KOPT-K1 (cell line): Measurements from ENCODE around the gene EDEM3.

Source experiments
- H3K27ac ChIP-seq: fragments of 200-600 bp; sonication (generic); 2 replicates; pipeline ENCODE4 v1.5.1; 2016; ENCODE audit warnings: antibody characterized with exemption, mild to moderate bottlenecking, low read depth, low read length; ENCODE audit not compliant: poor library complexity, severe bottlenecking
- H3K36me3 ChIP-seq: fragments of 200-600 bp; sonication (generic); 2 replicates; pipeline ENCODE4 v1.5.1; 2017; ENCODE audit warnings: antibody characterized with exemption, mild to moderate bottlenecking, low read length, moderate library complexity; ENCODE audit not compliant: insufficient read depth
- H3K9me3 ChIP-seq: fragments of 200-600 bp; sonication (generic); 2 replicates; pipeline ENCODE4 v1.5.1; 2017; ENCODE audit warnings: antibody characterized with exemption, low read length, mild to moderate bottlenecking; ENCODE audit not compliant: insufficient read depth, poor library complexity, severe bottlenecking

Gene EDEM3

GRCh38 chr1:184757406-184757805 is 2.7 kb upstream of the EDEM3 start:
- no peaks in the 10 kb centered on the region for H3K36me3 ChIP-seq
- H3K9me3 ChIP-seq = no peaks in the 10 kb centered on the region
- no peak overlapping the region for H3K27ac ChIP-seq

GRCh38 chr1:184755226-184756065 is 788 bp upstream of the EDEM3 start:
- no peaks in the 10 kb centered on the region for H3K36me3 ChIP-seq
- no peaks in the 10 kb centered on the region for H3K9me3 ChIP-seq
- H3K27ac ChIP-seq = peak overlapping the region; percentile 89

- peaks cover 2% of the 10 kb centered on the region; the same call in 1 of the 2 replicates for H3K36me3 ChIP-seq
- H3K9me3 ChIP-seq = no peaks in the 10 kb centered on the region
- peak overlapping the region; percentile 89 for H3K27ac ChIP-seq
Measured at GRCh38 chr1:184753608-184754475, 816 bp downstream of the EDEM3 start.

- Histone ChIP-seq H3K9me3 (no peaks in the 10 kb centered on the region), H3K36me3 (peaks cover 6% of the 10 kb centered on the region; the same call in 1 of the 2 replicates), H3K27ac (peak overlapping the region; percentile 89)
Measured at GRCh38 chr1:184753117-184753516, 1.5 kb downstream of the EDEM3 start.

GRCh38 chr1:184752656-184753055 is 2.0 kb downstream of the EDEM3 start:
- Histone ChIP-seq H3K27ac (peak overlapping the region; percentile 89), H3K36me3 (peaks cover 11% of the 10 kb centered on the region), H3K9me3 (no peaks in the 10 kb centered on the region)

GRCh38 chr1:184748740-184749139 is 5.9 kb downstream of the EDEM3 start:
- Histone ChIP-seq H3K27ac (peak overlapping the region; percentile 34), H3K36me3 (peaks cover 17% of the 10 kb centered on the region), H3K9me3 (no peaks in the 10 kb centered on the region)

- Histone ChIP-seq H3K27ac (peak overlapping the region; percentile 90), H3K36me3 (peaks cover 17% of the 10 kb centered on the region), H3K9me3 (no peaks in the 10 kb centered on the region)
Measured at GRCh38 chr1:184747089-184747955, 7.3 kb downstream of the EDEM3 start.

GRCh38 chr1:184745929-184746638 is 8.6 kb downstream of the EDEM3 start:
- H3K27ac ChIP-seq = peak overlapping the region; percentile 90
- H3K9me3 ChIP-seq = no peaks in the 10 kb centered on the region
- H3K36me3 ChIP-seq = peaks cover 17% of the 10 kb centered on the region

GRCh38 chr1:184745110-184745509 is 9.5 kb downstream of the EDEM3 start:
- peak overlapping the region; percentile 90 for H3K27ac ChIP-seq
- no peaks in the 10 kb centered on the region for H3K9me3 ChIP-seq
- H3K36me3 ChIP-seq = peaks cover 25% of the 10 kb centered on the region

- peak overlapping the region; percentile 90 for H3K27ac ChIP-seq
- peaks cover 20% of the 10 kb centered on the region for H3K36me3 ChIP-seq
- H3K9me3 ChIP-seq = no peaks in the 10 kb centered on the region
Measured at GRCh38 chr1:184743062-184743756, 11.4 kb downstream of the EDEM3 start.

GRCh38 chr1:184740344-184740743 is 14.3 kb downstream of the EDEM3 start:
- Histone ChIP-seq H3K27ac (no peak overlapping the region), H3K9me3 (no peaks in the 10 kb centered on the region), H3K36me3 (peaks cover 34% of the 10 kb centered on the region)

- Histone ChIP-seq H3K9me3 (no peaks in the 10 kb centered on the region), H3K36me3 (peaks cover 39% of the 10 kb centered on the region), H3K27ac (no peak overlapping the region)
Measured at GRCh38 chr1:184739796-184740195, 14.9 kb downstream of the EDEM3 start.

GRCh38 chr1:184739070-184739469 is 15.6 kb downstream of the EDEM3 start:
- no peak overlapping the region for H3K27ac ChIP-seq
- H3K36me3 ChIP-seq = peaks cover 45% of the 10 kb centered on the region
- H3K9me3 ChIP-seq = no peaks in the 10 kb centered on the region

- Histone ChIP-seq H3K36me3 (peaks cover 78% of the 10 kb centered on the region), H3K9me3 (no peaks in the 10 kb centered on the region), H3K27ac (no peak overlapping the region)
Measured at GRCh38 chr1:184734980-184735379, 19.7 kb downstream of the EDEM3 start.
